GM12892 (cell line): ENCODE measurements around the gene TMEM259.
A peak's percentile ranks its signal among the peaks of the same experiment; 100 is the strongest.

Experiments used
- DNase-seq: peaks from one replicate; pipeline ENCODE4 v3.0.0; 2011; ENCODE audit not compliant: insufficient read length
- FAIRE-seq: peaks from 2 replicates; lab custom pipeline; 2011; peaks lifted over from hg19 to GRCh38; lab: Jason Lieb, UNC
- POLR2A ChIP-seq: IDR thresholded peaks from 2 replicates; pipeline ENCODE4 v1.6.1; 2011; ENCODE audit warnings: low read depth, low read length, control low read depth
- POLR2AphosphoS5 ChIP-seq: IDR thresholded peaks from 2 replicates; pipeline ENCODE4 v1.6.1; 2011; ENCODE audit warnings: low read depth, low read length, control low read depth
- TAF1 ChIP-seq: IDR thresholded peaks from 2 replicates; pipeline ENCODE4 v1.6.1; 2011; ENCODE audit warnings: low read depth, mild to moderate bottlenecking, control low read depth, low read length, borderline replicate concordance

TMEM259 gene

DNA sequence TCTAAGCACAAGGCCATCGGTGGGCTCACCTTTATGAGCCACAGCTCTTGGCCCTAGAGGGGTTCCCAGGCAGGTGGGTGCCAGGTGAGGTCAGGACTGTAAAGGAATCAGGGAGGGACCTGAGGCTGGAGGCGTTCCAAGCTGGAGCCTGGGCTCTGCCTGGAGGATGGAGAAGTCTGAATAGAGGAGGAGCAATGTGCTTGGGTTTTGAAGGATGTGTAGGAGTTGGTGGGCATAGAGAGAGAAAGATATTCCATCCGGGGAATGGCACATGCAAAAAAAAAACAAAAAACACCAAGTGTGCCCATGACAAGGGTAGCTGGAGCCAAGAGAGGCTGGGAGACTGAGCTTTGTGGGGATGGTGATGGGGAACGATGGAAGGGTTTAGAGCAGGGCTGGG lies 18.3 kb downstream of the TMEM259 start:
- no peak for FAIRE-seq
- DNase-seq: no peak
- TF ChIP-seq TAF1 (no peak), POLR2A (no peak), POLR2AphosphoS5 (no peak)

- TF ChIP-seq POLR2A (no peak), POLR2AphosphoS5 (no peak), TAF1 (no peak)
- DNase-seq: peak; percentile 87
- peak; percentile 77 for FAIRE-seq
Observed at GRCh38 chr19:1001538-1002166, 19.3 kb downstream of the TMEM259 start.

DNA sequence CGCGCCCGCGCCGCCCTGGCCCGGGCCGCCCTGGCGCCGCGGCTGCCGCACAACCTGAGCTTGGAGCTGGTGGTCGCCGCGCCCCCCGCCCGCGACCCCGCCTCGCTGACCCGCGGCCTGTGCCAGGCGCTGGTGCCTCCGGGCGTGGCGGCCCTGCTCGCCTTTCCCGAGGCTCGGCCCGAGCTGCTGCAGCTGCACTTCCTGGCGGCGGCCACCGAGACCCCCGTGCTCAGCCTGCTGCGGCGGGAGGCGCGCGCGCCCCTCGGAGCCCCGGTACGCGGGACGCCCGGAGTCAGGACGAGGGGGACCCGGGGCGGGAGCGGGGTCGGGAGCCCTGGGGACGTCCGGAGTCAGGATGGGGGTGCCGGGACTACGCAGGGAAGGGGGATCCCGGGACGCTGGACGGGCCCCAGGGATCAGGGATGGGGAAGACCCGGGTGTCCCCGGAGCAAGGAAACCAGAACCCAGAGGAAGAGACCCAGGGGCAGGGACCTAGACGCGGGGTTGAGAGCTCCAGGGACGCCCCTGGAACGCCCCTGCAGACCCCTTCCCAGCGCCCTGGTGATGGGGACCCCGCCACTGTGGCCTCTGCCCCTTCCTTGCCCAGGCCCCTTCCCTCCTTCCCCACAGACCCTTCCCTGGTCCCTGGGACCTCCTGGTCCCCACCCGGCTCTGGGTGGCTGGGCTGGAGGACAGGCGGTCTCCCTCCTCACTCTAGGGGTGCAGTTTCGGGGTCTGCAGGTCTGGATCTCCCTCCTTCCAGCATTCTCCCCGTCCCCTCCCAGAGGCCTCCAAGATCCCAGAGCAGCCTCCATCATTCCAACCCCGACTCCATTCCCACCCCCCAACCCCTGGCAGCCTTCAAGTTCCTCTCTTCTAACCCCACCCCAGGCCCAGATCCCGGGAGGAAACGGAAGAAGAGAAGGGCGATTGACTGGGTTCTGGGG lies 20.1 kb downstream of the TMEM259 start:
- TF ChIP-seq POLR2A (no peak), POLR2AphosphoS5 (no peak)
- FAIRE-seq (no peak), DNase-seq (no peak)

DNA sequence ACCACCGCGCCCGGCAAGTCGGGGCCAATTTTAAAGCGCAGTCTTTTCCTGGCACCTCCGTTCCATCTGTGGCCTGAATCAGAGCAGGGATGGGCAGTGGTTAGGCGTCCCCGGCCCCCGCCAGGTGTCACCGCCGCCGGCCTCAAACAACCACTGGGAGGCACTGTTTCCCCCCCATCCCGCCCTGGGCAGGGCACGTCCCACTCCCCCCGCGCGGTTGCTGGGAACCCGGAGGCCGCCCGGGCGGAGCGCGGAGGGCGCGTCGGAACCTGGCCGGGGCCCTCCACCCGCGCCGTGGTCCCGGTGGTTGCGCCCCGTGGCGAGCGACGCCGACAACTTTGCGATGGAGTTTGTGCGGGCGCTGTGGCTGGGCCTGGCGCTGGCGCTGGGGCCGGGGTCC lies 20.8 kb downstream of the TMEM259 start, which contains the start of gene GRIN3B:
Gene GRIN3B, plus strand, starts transcription at position 325 of the 400 bp plus-strand sequence. Its CDS starts 19 bp downstream, at position 344.
- DNase-seq (peak; percentile 83), FAIRE-seq (no peak)
- TF ChIP-seq TAF1 (no peak), POLR2A (no peak), POLR2AphosphoS5 (no peak)

GRCh38 chr19:999379-999719 lies 21.6 kb downstream of the TMEM259 start:
- TF ChIP-seq POLR2A (no peak), POLR2AphosphoS5 (no peak), TAF1 (no peak)

DNA sequence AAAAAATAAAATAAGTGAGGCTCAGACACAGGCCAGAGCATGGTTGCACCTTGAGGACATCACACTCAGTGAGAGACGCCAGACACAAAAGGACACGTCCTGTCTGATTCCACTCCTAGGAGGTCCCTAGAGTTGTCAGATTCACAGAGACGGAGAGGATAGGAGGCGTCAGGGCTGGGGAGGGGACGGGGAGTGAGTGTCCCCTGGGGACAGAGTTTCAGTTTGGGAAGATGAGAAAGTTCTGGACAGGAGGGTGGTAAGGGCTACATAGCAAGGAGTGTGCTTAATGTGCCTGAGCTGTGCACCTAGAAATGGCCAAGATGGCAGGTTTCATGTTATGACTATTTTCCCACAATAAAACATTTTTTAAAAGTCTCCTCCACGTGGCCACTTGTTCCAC lies 22.9 kb downstream of the TMEM259 start:
- FAIRE-seq: no peak
- no peak for DNase-seq
- TF ChIP-seq POLR2A (no peak), POLR2AphosphoS5 (no peak), TAF1 (no peak)

More at GRCh38 chr19:999379-999719, 21.6 kb downstream of the TMEM259 start:
- no peak for DNase-seq
- no peak for FAIRE-seq

GRCh38 chr19:996051-996838 lies 24.7 kb downstream of the TMEM259 start:
- FAIRE-seq: peak; percentile 17
- DNase-seq: no peak

DNA sequence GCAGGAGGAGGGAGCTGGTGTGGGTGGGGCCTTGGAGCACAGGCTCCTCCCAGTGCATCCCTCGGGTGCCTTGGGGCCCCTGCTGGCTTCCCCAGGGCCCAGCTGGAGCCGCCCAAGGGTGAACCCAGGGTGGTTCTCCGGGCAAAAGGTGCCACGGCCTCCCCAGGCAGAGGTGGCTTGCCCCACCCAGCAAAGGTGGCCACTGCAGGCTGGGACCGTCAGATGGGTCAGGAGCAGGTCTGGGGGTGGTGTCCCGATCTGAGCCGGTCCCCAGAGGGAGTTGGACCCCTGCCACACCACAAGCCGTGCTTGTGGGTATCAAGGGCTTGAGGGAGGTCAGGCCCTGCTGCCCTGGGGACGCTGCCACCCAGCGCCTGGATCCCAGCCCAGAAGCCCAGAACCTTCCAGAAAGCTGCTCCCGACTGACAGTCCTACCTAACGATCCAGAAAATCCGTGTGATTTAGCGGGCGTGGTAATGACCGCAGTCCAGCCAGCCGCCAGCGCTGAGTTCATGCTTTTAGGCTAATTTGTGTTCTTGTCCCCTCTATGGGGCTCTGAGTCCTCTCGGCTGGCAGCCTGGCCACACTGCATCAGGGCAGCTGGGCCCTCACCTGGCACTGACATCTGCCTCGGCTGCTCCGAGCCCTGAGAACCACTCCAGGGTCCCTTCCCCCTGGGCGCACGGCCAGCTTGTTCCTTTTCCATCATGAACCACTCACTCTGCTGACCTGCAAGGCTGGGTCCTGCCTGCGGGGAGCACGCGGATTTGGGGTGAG lies 25.7 kb downstream of the TMEM259 start:
- TF ChIP-seq POLR2A: no peak
- TF ChIP-seq TAF1: no peak
- TF ChIP-seq POLR2AphosphoS5: no peak
- DNase-seq: no peak
- no peak for FAIRE-seq

More at GRCh38 chr19:996051-996838, 24.7 kb downstream of the TMEM259 start:
- TF ChIP-seq TAF1 (no peak), POLR2A (no peak; the same call in 1 of the 2 replicates), POLR2AphosphoS5 (no peak; the same call in 1 of the 2 replicates)

DNA sequence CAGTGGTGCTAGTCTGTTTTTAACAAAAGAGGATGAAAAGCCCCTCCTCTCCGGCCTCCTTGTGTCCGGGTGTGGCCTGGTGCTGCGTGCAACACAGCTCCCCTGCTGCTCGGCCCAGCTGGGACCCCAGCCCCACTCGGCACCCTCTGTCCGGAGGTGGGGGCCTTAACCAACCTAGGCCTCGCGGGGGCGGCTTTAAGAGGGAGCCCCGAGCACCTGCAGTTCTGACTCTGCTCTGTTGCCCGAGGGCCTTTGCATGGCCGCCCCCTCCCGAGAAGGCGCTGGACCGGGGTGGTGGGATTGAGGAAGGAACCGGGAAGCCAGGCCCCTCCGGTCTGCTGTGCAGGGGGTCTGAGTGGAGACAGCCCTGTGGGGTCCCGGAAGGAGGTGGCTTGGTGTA lies 26.4 kb downstream of the TMEM259 start:
- FAIRE-seq (no peak), DNase-seq (no peak)
- no peak for TF ChIP-seq POLR2AphosphoS5
- no peak for TF ChIP-seq TAF1
- no peak for TF ChIP-seq POLR2A

DNA sequence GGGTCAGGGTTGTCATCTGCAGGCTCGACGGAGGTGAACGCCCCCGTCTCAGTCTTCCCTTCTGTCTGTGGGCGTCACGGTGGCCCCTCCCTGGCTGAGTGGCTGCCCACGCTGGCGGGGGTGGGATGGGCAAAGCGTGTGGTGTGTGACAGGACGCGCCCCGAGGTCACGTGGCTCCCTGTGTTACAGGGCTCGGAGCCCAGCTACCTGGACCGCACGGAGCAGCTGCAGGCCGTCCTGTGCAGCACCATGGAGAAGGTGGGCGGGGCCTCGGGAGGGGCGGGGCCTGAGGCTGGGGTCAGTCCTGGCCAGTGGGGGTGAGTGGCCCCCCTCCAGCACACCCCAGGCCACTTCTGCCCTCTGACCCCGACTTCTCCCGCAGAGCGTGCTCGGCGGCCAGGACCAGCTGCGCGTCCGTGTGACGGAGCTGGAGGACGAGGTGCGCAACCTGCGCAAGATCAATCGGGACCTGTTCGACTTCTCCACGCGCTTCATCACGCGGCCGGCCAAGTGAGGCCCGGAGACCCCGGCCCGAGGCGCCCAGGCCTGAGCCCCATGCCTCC lies 27.0 kb downstream of the TMEM259 start:
- TF ChIP-seq TAF1 (no peak), POLR2A (no peak), POLR2AphosphoS5 (no peak)
- DNase-seq: no peak
- FAIRE-seq: no peak
